HG02943 (cell line): ENCODE results near the gene R3HDM4.
"Not testable (repeated sequence)": the region's sequence is repeated elsewhere in the genome, so short reads cannot be mapped to it uniquely, and the experiment has no call there.

Experiments
- ATAC-seq: cut with Tn5 transposase; IDR thresholded peaks from one replicate; pipeline ENCODE4 v1.9.1; 2021; ENCODE audit warnings: mild to moderate bottlenecking, low read depth, moderate library complexity; ENCODE audit not compliant: unreplicated experiment

Gene R3HDM4

DNA sequence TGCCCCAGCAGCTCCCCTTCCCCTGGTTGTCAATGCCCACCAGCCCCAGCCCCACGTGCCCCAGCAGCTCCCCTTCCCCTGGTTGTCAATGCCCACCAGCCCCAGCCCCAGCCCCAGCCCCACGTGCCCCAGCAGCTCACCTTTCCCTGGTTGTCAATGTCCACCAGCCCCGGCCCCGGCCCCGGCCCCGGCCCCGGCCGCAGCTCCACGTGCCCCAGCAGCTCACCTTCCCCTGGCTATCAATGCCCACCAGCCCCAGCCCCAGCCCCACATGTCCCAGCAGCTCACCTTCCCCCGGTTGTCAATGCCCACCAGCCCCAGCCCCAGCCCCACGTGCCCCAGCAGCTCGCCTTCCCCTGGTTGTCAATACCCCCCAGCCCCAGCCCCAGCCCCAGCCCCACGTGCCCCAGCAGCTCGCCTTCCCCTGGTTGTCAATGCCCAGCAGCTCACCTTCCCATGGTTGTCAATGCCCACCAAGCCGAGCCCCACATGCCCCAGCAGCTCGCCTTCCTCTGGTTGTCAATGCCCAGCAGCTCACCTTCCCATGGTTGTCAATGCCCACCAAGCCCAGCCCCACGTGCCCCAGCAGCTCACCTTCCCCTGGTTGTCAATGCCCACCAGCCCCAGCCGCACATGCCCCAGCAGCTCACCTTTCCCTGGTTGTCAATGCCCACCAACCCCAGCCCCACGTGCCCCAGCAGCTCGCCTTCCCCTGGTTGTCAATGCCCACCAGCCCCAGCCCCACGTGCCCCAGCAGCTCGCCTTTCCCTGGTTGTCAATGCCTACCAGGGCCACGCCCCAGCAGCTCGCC is 34.1 kb downstream of the R3HDM4 start:
- ATAC-seq = not testable (repeated sequence)

DNA sequence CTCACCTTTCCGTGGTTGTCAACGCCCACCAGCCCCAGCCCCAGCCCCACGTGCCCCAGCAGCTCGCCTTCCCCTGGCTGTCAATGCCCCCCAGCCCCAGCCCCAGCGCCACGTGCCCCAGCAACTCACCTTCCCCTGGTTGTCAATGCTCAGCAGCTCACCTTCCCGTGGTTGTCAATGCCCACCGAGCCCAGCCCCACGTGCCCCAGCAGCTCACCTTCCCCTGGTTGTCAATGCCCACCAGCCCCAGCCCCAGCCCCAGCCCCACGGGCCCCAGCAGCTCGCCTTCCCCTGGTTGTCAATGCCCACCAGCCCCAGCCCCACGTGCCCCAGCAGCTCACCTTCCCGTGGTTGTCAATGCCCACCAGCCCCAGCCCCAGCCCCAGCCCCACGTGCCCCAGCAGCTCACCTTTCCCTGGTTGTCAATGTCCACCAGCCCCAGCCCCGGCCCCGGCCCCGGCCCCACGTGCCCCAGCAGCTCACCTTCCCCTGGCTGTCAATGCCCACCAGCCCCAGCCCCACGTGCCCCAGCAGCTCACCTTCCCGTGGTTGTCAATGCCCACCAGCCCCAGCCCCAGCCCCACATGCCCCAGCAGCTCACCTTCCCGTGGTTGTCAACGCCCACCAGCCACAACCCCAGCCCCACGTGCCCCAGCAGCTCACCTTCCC is 34.9 kb downstream of the R3HDM4 start:
- not testable (repeated sequence) for ATAC-seq

DNA sequence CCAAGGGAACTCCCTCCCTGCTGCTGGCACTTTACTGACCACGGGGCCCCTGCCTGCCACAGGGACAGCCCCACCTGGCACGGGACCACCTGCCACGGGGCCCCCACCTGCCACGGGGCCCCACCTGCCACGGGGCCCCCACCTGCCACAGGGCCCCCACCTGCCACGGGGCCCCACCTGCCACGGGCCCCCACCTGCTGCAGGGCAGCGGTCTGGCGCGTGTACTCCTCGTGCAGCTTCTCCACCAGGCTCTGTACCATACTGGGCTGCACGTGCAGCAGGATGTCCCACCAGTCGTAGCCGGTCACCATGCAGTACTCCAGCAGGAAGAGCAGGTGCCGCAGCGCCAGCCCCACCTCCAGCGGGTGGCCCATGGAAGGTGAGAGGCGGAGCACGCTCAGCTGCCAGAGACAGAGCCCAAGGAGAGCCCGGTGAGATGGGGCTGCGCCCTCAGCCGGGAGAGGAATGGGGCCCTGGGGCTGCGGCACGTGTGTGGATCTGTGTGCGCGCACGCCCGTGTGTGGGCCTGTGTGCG is 36.2 kb downstream of the R3HDM4 start:
- no peak for ATAC-seq

DNA sequence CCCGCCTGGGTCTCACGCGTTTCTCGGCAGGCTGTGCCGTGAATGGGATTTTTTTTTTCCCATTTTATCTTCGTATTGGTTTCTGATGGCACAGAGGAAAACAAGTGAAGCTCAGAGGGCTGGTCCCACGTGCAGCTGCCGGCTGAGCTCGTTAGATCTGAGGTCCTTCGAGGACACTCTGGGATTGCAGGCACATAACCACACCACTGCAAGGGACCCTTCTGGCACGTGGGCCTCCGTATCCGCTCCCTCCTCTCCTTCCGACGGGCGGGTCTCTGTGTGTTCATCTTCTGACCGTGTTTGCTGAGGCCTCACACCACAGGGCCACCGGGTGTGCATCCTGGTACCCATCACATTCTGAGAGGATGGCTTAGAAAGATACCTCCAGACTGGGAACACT is 36.9 kb downstream of the R3HDM4 start:
- ATAC-seq = no peak

DNA sequence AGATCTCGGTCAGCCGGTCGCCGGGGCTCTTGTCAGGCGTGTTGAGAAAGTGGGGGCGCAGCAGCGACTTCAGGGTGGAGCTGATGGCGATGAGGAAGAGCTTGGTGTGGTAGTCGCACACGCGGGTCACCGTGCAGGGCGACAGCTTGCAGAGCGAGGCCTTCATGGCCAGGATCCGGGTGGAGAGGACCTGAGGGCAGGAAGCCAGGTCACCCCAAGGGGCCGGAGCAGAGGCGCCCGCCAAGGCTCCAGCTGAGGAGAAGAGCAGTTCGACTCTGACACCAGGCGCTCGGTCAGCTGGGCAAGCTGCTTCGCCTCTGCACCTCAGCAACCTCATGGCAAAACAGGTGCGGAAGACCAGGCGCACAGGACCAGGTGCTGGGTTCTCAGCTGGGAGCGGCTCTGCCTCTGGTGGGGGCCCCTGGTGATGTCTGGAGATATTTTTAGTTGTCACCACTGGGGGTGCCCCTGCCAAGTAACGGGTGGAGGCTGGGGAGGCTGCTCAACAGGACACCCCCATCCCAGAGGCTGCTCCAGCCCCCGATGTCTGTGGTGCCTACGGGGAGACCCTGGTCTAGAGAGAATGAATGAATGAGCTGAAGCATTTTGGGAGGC is 37.6 kb downstream of the R3HDM4 start:
- ATAC-seq = no peak

DNA sequence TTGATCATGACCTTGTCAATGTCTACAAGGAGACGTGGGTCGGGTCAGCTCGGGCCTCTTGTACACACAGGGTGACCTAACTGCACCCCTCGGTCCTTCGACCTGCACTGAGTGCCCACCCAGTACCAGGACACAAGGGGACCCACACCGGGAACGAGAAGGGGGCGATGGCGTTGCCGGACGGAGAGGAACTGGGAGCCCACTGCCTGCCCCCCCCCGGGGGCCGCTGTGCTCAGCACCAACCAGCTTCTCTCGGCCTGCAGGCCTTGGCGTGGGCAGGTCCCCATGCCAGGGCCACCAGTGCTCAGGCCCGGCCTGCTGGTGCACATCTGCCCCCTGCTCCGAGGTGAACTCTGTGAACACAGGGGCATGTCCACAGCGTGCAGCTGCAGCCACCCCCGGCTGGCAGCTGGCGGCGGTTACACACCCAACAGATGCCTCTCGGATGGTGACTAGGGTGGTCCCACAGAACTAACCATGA is 39.4 kb downstream of the R3HDM4 start:
- ATAC-seq = no peak

DNA sequence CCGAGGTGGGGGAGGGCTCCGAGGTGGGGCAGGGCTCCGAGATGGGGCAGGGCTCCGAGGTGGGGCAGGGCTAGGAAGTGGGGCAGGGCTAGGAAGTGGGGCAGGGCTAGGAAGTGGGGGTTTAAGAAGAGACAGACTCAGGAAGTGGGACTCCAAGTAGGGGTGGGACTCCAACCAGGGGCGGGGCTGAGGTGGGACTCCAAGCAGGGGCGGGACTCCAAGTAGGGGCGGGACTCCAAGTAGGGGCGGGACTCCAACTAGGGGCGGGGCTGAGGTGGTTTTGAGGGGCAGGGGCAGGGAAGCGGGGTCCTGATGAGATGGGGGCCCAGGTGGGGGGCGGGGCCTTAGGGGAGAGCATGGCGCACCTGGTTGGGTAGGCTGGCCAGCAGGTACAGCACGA is 39.9 kb downstream of the R3HDM4 start:
- no peak for ATAC-seq

DNA sequence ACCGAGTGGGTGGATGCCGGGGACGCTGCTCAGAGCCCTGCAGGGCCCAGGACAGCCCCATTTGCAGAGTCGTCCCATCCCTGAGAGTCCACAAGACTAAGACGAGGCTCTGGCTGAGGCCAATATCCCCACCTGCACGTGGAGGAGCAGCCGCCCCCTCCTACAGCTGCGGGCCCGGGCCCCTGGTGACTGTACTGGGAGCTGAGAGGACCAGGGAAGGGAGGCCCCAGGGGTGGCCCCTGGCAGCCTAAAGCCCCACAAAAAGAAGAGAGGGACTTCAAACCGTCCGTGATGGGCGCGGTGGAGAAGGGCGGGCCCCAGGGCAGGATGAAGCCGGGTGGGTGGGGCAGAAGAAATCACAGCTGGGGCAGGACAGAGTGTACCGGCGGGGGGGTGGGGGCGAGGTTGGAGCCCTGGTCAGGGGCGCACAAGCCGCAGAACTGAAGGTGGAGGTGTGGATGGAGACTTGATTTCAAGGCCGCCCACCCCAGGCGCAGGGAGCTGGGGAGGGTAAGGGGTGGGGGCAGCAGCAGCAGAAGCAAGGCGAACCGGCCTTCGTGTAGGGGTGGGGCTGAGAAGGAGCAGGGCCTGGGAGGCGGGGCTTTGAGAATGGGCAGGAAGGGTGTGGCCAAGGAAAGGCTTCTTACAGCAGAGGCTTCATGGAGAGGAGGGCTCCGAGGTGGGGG is 40.6 kb downstream of the R3HDM4 start:
- ATAC-seq = no peak

DNA sequence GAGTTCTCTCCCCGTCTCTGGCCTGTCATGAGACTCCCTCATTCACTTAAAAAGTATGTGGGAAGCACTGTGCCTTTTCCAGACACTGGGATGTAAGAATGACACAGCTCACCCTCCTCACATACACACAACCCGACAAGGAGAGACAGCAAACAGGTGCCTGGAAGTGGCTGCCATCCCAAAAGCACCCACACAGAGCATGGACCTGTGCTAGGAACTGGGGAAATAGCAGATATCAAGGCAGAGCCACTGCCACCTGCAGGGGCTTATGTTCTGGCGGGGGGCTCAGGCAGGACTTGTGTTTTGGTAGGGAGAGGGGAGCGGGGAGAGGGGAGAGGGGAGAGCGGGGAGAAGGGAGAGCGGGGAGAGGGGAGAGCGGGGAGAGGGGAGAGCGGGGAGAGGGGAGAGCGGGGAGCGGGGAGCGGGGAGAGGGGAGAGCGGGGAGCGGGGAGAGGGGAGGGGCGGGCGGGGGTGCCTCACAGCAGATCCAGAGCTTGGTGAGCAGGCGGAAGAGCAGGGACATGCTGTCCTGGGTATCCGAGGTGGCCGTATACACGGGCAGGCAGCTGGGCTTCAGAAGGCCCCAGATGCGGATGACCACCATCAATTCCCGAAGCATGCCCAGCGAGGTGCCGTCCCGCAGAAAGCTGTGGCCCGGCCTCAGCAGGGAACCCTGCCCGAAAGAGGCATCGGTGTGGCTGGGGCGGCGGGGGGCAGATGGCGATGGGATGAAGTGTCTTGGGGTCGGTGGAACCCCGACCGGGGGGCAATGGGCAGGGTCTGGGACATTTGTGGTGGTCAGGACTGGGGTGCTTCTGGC is 41.4 kb downstream of the R3HDM4 start:
- no peak for ATAC-seq

DNA sequence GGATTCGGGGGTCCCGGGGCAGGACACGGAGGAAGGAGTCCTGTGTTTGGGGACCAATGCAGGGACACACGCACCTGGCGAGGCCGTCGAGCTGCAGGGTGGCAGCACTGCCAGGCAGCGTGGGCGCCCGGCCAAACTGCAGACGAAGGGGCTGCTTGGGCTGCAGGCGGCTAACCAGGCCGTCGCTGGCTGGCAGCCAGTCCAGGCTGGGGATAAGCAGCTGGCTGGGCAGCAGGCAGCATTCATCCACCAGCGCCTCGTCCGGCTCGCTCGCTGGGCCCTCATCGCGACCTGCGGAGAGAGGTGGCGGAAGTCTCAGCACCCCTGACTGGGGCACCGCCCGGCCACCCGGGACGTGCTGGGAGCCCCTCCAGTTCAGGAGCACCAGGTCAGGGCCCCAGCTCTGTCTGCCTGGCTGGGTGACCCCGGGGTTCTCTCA is 42.0 kb downstream of the R3HDM4 start:
- no peak for ATAC-seq

DNA sequence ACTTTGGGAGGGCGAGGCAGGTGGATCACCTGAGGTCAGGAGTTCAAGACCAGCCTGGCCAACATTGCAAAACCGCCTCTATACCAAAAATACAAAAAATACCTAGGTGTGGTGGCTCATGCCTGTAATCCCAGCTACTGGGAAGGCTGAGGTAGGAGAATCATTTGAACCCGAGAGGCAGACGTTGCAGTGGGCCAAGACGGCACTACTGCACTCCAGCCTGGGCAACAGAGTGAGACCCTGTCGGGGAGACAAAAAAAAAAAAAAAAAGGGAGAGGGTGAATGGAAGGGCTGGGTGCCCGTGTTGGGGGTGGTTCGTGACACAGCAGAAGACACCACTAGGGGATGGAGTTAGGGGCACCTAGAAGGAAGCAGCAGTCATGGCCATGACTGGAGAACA is 42.7 kb downstream of the R3HDM4 start:
- no peak for ATAC-seq

DNA sequence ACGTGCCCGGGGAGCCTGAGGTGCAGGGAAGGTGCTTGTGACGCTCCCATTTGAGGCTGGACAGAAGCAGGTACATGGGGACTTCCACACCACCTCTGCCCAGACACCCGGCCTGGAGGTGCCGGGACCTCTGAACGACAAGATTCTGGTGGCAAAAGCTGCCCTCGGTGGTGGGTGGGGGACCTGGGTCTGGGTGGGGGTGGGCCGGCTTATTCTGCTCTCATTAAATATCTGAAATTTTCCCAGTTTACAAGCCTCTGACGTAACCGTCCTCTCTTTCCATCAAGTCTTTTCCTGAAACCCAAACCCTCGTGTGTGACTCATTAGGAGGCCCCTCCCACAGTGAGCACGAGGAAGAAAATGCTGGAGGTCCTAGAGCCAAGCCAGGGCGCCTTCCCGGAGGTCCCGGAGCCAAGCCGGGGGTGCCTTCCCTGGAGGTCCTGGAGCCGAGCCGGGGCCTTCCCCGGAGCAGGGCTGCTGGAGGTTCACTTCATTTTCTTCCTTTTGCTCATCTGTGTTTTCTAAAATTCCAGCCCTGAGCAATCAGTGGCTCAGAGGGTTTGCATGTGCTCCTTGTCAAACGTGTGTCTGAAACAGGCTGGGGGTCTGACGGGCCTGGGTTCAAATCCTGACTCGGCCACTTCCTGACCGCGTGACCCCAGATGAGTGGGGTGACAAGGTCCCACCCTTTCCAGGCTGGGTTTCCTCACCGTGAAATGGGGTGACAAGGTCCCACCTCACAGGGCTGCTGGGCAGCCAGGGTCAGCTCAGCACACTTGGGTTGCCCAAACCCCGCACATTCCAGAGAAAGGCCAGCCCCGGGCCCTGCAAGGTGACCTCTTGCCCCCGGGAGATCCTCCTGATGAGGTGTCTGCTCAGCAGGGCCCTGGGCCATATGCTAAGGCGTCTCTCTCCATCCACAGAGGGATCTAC is 43.5 kb downstream of the R3HDM4 start:
- no peak for ATAC-seq

DNA sequence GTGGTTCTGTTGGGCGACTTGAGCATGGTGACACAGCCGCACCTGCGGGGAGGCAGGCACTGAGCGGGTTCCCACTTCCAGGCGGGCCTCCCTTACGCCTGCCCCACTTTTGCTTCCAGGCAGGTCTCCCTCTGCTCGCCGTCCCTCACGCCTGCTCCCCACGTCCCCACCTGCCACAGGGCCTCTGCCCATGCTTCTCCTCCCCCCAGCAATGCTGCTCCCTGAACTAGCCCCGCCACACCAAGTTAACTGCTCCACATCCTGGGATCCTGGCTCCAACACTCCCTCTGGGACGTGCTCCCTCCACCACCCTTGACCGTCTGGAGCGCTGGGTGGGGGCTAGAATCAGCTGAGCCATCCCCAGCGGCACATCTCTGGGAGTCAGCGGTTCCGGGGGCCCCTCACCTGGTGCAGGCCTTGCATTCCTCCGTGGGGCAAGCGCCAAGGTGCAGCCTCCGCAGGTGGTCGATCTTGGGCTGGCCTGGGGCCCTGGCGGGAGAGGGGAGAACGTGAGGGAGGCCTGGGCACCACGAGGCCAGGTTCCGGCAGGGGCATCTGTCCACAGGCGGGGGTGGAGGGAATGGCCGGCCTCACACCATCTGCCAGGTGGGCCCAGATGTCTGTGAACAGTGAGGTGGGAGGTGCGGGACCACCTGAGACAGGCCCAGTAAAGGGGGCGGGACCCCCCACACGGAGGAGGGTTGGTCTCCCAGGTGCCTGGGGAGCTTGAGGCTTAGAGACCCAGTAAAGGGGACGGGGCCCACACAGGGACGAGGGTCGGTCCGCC is 44.4 kb downstream of the R3HDM4 start:
- ATAC-seq = no peak

DNA sequence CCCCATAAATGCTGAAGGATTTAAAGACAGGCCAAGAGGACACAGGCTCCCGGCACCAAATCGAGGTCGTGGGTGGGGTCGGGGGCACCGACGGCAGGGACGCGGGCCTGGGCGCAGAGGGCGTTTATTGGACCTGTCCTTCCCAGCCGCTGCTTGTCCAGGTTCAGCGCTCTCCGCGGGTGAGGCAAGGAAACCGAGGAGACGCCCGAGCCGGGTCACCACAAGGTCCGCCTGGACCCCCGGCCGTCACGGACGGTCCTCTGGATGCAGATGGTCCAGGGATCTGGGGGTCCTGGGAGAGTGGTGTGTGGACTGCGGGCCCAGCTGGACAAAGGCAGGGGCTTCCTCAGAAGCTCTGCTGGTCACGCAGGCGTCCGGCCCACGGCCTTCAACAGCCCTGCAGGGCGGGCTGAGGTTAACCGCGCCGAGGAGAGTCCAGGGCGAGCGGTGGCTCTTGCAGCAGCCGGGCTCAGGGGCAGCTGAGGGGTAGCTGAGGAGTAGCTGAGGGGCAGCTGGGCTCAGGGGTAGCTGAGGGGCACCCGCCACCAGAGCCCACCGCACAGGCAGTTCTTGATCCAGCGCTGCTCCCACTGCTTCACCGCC is 45.1 kb downstream of the R3HDM4 start:
- ATAC-seq = no peak

DNA sequence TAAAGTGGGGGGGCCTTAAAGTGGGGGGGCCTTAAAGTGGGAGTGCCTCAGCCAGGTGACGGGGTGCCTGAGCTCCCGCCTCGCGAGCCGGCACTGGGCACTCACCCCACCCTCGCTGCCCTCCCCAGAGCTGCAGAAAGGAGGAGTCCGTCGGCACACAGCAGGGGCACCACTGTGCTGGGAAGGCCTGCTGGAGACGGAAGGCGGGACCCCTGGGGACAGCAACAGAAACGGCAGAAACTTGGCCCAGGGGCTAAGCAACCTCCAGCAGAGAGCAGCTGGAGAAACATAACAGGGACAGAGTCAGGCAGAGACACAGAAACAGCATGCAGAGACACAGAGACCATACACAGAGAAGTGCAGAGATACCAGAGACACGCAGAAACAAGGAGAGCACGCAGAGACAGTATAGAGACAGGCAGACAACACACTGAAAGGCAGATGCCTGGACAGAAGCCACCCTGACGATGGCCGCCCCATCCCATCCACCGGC is 45.7 kb downstream of the R3HDM4 start:
- no peak for ATAC-seq

DNA sequence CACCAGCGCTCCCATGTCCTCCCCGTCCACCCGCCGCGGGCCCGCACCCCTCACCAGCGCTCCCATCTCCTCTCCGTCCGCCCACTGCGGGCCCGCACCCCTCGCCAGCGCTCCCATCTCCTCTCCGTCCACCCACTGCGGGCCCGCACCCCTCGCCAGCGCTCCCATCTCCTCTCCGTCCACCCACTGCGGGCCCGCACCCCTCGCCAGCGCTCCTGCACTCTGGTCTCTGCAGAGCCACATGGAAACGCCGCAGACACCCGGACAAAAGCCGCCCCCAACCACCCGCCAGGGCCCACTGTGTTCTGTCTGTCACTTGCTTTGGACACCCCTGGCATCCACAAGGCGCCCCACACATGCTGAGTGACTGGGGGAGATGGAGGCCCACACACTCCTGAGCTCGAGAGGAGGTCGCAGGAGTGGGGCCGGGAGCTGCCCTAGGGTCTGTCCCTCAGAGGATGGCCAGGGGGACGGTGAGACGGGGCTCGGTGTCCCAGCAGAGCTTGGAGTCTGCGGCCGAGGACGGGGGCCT is 46.2 kb downstream of the R3HDM4 start:
- no peak for ATAC-seq

DNA sequence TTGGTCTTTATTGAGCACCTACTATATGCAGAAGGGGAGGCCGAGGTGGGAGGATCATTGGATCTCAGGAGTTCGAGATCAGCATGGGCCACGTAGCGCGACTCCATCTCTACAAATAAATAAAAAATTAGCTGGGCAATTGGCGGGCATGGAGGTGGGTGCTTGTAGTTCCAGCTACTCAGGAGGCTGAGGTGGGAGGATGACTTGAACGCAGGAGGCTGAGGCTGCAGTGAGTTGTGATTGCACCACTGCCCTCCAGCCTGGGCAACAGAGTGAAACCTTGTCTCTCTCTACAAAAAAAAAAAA is 49.8 kb downstream of the R3HDM4 start:
- no peak for ATAC-seq
